Type B pancreatic cell (in vitro differentiated cells): ENCODE measurements around the gene NBEA. TPM values are rescaled to one million over a fixed set of nuclear protein-coding genes. Genes with fewer than 3 reads are reported as not detected.

Experiments used
- DNase-seq: peaks from one replicate; pipeline ENCODE4 v3.0.0; 2021; ENCODE audit warnings: mixed read lengths; ENCODE audit not compliant: unreplicated experiment; ENCODE audit errors: extremely low spot score
- H3K27ac Mint-ChIP-seq: 2 replicates; pipeline ENCODE4 v1.8.0; 2021; ENCODE audit warnings: mild to moderate bottlenecking, mixed read lengths
- H3K27me3 Mint-ChIP-seq: 2 replicates; pipeline ENCODE4 v1.8.0; 2021; ENCODE audit warnings: mixed read lengths
- H3K36me3 Mint-ChIP-seq: 2 replicates; pipeline ENCODE4 v1.8.0; 2021; ENCODE audit warnings: mixed read lengths
- H3K4me1 Mint-ChIP-seq: one replicate; pipeline ENCODE4 v1.8.0; 2021; ENCODE audit warnings: mixed read lengths; ENCODE audit not compliant: unreplicated experiment
- H3K4me3 Mint-ChIP-seq: 2 replicates; pipeline ENCODE4 v1.8.0; 2021; ENCODE audit warnings: mild to moderate bottlenecking, mixed read lengths
- H3K9me3 Mint-ChIP-seq: 2 replicates; pipeline ENCODE4 v1.8.0; 2021; ENCODE audit warnings: mixed read lengths
- CTCF ChIP-seq: fragments of 200-600 bp; sonication (generic); conservative IDR thresholded peaks from 2 replicates; pipeline ENCODE4 v1.5.0; 2021; ENCODE audit warnings: antibody characterized with exemption, mild to moderate bottlenecking
- total RNA-seq: library from RNA; stranded (reverse); gene quantifications from 2 replicates; pipeline ENCODE4 v1.2.1, GENCODE V29; 2021; ENCODE audit warnings: low replicate concordance

Gene NBEA
- total RNA-seq, 1 donor from 2014 or later: 20.8 TPM

GRCh38 chr13:35690581-35691207, 748.6 kb downstream of the NBEA start:
- no peaks in the 10 kb centered on the region for H3K36me3 Mint-ChIP-seq
- DNase-seq: no peak

GRCh38 chr13:35693134-35693784, 751.2 kb downstream of the NBEA start:
- H3K4me1 Mint-ChIP-seq: peaks cover 26% of the 10 kb centered on the region
- H3K27me3 Mint-ChIP-seq: no peaks in the 10 kb centered on the region
- H3K27ac Mint-ChIP-seq: peak overlapping the region; percentile 12
- no peaks in the 10 kb centered on the region for H3K9me3 Mint-ChIP-seq
- no peak for TF ChIP-seq CTCF
- H3K36me3 Mint-ChIP-seq: no peaks in the 10 kb centered on the region
- peak overlapping the region; percentile 3 for H3K4me3 Mint-ChIP-seq
- DNase-seq: no peak

More at GRCh38 chr13:35690581-35691207, 748.6 kb downstream of the NBEA start:
- no peak for TF ChIP-seq CTCF
- H3K4me1 Mint-ChIP-seq: peaks cover 15% of the 10 kb centered on the region
- no peaks in the 10 kb centered on the region for H3K27me3 Mint-ChIP-seq
- H3K9me3 Mint-ChIP-seq: no peaks in the 10 kb centered on the region
- H3K27ac Mint-ChIP-seq: no peak overlapping the region
- H3K4me3 Mint-ChIP-seq: no peak overlapping the region

GRCh38 chr13:35694031-35694430, 752.0 kb downstream of the NBEA start:
- H3K27me3 Mint-ChIP-seq: peaks cover 2% of the 10 kb centered on the region
- TF ChIP-seq CTCF: no peak
- H3K9me3 Mint-ChIP-seq: no peaks in the 10 kb centered on the region
- no peak overlapping the region for H3K27ac Mint-ChIP-seq
- no peaks in the 10 kb centered on the region for H3K36me3 Mint-ChIP-seq
- no peak for DNase-seq
- no peak overlapping the region for H3K4me3 Mint-ChIP-seq
- peaks cover 34% of the 10 kb centered on the region for H3K4me1 Mint-ChIP-seq

GRCh38 chr13:35694549-35695447, 752.7 kb downstream of the NBEA start:
- Mint-ChIP-seq H3K9me3 (no peaks in the 10 kb centered on the region), H3K27me3 (peaks cover 5% of the 10 kb centered on the region), H3K27ac (no peak overlapping the region), H3K4me3 (no peak overlapping the region), H3K36me3 (no peaks in the 10 kb centered on the region), H3K4me1 (peaks cover 41% of the 10 kb centered on the region)
- DNase-seq: no peak
- TF ChIP-seq CTCF: no peak

- Mint-ChIP-seq H3K4me1 (peaks cover 47% of the 10 kb centered on the region), H3K36me3 (no peaks in the 10 kb centered on the region), H3K9me3 (no peaks in the 10 kb centered on the region), H3K4me3 (no peak overlapping the region), H3K27ac (no peak overlapping the region), H3K27me3 (peaks cover 9% of the 10 kb centered on the region)
- no peak for DNase-seq
- no peak for TF ChIP-seq CTCF
Observed at GRCh38 chr13:35695448-35695770, 753.3 kb downstream of the NBEA start.
